Keratinocyte (primary cell): Measurements from ENCODE around the gene KREMEN2. TPM values are rescaled to one million over a fixed set of nuclear protein-coding genes. Genes with fewer than 3 reads are reported as not detected.

ENCODE experiments used
- DNase-seq: peaks from one replicate; pipeline ENCODE4 v3.0.0-alpha.2; 2011; ENCODE audit warnings: low read depth, missing footprints, low spot score
- FAIRE-seq: peaks from 2 replicates; lab custom pipeline; 2011; peaks lifted over from hg19 to GRCh38; lab: Jason Lieb, UNC
- H2AFZ ChIP-seq: 2 replicates; pipeline ENCODE4 v1.6.0; 2012; ENCODE audit warnings: low read length, control low read depth, inconsistent platforms; ENCODE audit not compliant: control insufficient read depth
- H3K27ac ChIP-seq: 2 replicates; pipeline ENCODE4 v1.5.1; 2011; ENCODE audit warnings: low read length; ENCODE audit not compliant: control insufficient read depth, insufficient read depth
- H3K27me3 ChIP-seq: 3 replicates; pipeline ENCODE4 v1.6.0; 2011; ENCODE audit warnings: low read length; ENCODE audit not compliant: control insufficient read depth, insufficient read depth; ENCODE audit errors: extremely low read depth
- H3K36me3 ChIP-seq, 2 experiments: 2 replicates in 1 of 2; 3 replicates in 1 of 2; pipeline ENCODE4 v1.5.1; 2011; ENCODE audit warnings: low read length in 2 of 2, mild to moderate bottlenecking in 1 of 2; ENCODE audit not compliant: control insufficient read depth in 2 of 2, insufficient read depth in 2 of 2; ENCODE audit errors: extremely low read depth in 1 of 2
- H3K4me1 ChIP-seq: 3 replicates; pipeline ENCODE4 v1.5.1; 2011; ENCODE audit warnings: low read length; ENCODE audit not compliant: control insufficient read depth, insufficient read depth; ENCODE audit errors: extremely low read depth
- H3K4me2 ChIP-seq: 3 replicates; pipeline ENCODE4 v1.6.0; 2011; ENCODE audit warnings: low read depth, low read length; ENCODE audit not compliant: control insufficient read depth, insufficient read depth; ENCODE audit errors: extremely low read depth
- H3K4me3 ChIP-seq, 3 experiments: fragments of 200-600 bp in 1 of 3; sonication (generic) in 1 of 3; 2 replicates in 2 of 3; 3 replicates in 1 of 3; pipeline ENCODE4 v1.5.1; 2011 to 2016; ENCODE audit warnings: low read length in 3 of 3, mild to moderate bottlenecking in 3 of 3, control low read depth in 2 of 3, inconsistent platforms in 1 of 3, low read depth in 1 of 3, mixed read lengths in 1 of 3, mixed run types in 1 of 3, moderate library complexity in 1 of 3; ENCODE audit not compliant: control insufficient read depth in 2 of 3, insufficient read depth in 2 of 3; ENCODE audit errors: extremely low read depth in 1 of 3
- H3K79me2 ChIP-seq: 2 replicates; pipeline ENCODE4 v1.6.0; 2012; ENCODE audit warnings: low read length; ENCODE audit not compliant: control insufficient read depth, insufficient read depth
- H3K9ac ChIP-seq: 3 replicates; pipeline ENCODE4 v1.6.0; 2011; ENCODE audit warnings: low read length; ENCODE audit not compliant: control insufficient read depth, insufficient read depth; ENCODE audit errors: extremely low read depth
- H3K9me1 ChIP-seq: 3 replicates; pipeline ENCODE4 v1.6.0; 2011; ENCODE audit warnings: low read length; ENCODE audit not compliant: control insufficient read depth, insufficient read depth; ENCODE audit errors: extremely low read depth
- H3K9me3 ChIP-seq: 2 replicates; pipeline ENCODE4 v1.5.1; 2012; ENCODE audit warnings: low read depth, low read length; ENCODE audit not compliant: control insufficient read depth
- H4K20me1 ChIP-seq: 3 replicates; pipeline ENCODE4 v1.6.0; 2011; ENCODE audit warnings: low read length; ENCODE audit not compliant: control insufficient read depth, insufficient read depth; ENCODE audit errors: extremely low read depth
- EZH2 ChIP-seq: IDR thresholded peaks from one replicate; pipeline ENCODE4 v1.6.1; 2012; ENCODE audit warnings: inconsistent platforms, mild to moderate bottlenecking, low read length, moderate library complexity
- dilution Hi-C: fragments of 300-500 bp; cut with MboI; formaldehyde crosslinking; loops from one replicate; pipeline ENCODE4 v1.7.0; 2020; ENCODE audit warnings: low sequenced_read_pairs; ENCODE audit not compliant: extremely low pct_ligation_motif_present
- polyA plus RNA-seq, 5 experiments: library from polyadenylated mRNA; depleted of rRNA in 3 of 5; stranded (reverse) in 3 of 5; stranded (forward) in 1 of 5; unstranded in 1 of 5; fragments of >200 nt; gene quantifications; 1 replicate in 1 of 5; 2 replicates in 3 of 5; 3 replicates in 1 of 5; pipeline versions ENCODE4 v1.2.1 to v1.2.3, GENCODE V29; 2011 to 2012; ENCODE audit warnings: missing spikeins in 2 of 5, low read depth in 1 of 5, low replicate concordance in 1 of 5
- TF ChIP-seq, protein P1 (sequence below), 3 experiments: IDR thresholded peaks in 1 of 3; conservative IDR thresholded peaks in 1 of 3; optimal IDR thresholded peaks in 1 of 3; 2 replicates in 2 of 3; 3 replicates in 1 of 3; pipeline versions ENCODE3 to v1.5.1; 2011; ENCODE audit warnings: low read length in 3 of 3, mild to moderate bottlenecking in 3 of 3, moderate library complexity in 2 of 3, control low read depth in 1 of 3, inconsistent platforms in 1 of 3; ENCODE audit not compliant: insufficient read depth in 2 of 3; ENCODE audit errors: extremely low read depth in 1 of 3

Gene KREMEN2
- polyA plus RNA-seq, 1 donor (not counting 4 experiments of a cell fraction or from before 2014, with no cell fraction given), result 3.3 TPM

GRCh38 chr16:3013998-3014690 lies 50.1 kb downstream of the KREMEN2 start:
- Histone ChIP-seq H3K4me1 (peaks cover 19% of the 10 kb centered on the region), H3K27me3 (peaks cover 35% of the 10 kb centered on the region), H3K79me2 (no peaks in the 10 kb centered on the region), H3K9me3 (no peaks in the 10 kb centered on the region), H3K27ac (no peak overlapping the region), H3K4me2 (no peak overlapping the region), H3K9me1 (no peaks in the 10 kb centered on the region), H2AFZ (no peak overlapping the region), H3K4me3 (no peak overlapping the region), H3K9ac (no peak overlapping the region), H3K36me3 (no peaks in the 10 kb centered on the region), H4K20me1 (no peaks in the 10 kb centered on the region)
- dilution Hi-C loops, result no loop called here
- TF ChIP-seq, protein P1, sequence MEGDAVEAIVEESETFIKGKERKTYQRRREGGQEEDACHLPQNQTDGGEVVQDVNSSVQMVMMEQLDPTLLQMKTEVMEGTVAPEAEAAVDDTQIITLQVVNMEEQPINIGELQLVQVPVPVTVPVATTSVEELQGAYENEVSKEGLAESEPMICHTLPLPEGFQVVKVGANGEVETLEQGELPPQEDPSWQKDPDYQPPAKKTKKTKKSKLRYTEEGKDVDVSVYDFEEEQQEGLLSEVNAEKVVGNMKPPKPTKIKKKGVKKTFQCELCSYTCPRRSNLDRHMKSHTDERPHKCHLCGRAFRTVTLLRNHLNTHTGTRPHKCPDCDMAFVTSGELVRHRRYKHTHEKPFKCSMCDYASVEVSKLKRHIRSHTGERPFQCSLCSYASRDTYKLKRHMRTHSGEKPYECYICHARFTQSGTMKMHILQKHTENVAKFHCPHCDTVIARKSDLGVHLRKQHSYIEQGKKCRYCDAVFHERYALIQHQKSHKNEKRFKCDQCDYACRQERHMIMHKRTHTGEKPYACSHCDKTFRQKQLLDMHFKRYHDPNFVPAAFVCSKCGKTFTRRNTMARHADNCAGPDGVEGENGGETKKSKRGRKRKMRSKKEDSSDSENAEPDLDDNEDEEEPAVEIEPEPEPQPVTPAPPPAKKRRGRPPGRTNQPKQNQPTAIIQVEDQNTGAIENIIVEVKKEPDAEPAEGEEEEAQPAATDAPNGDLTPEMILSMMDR (optimal IDR thresholded peaks at IDR 0.05 in 1 of 3, IDR thresholded peaks at IDR 0.05 in 1 of 3, conservative IDR thresholded peaks at IDR 0.05 in 1 of 3; ENCODE audit: extremely low read depth in 1 of 3, insufficient read depth in 2 of 3, low read length in 3 of 3), result no peak
- TF ChIP-seq EZH2, result no peak
- DNase-seq (no peak), FAIRE-seq (no peak)

GRCh38 chr16:3014971-3015370 lies 50.9 kb downstream of the KREMEN2 start:
- Histone ChIP-seq H3K9me1 (no peaks in the 10 kb centered on the region), H4K20me1 (no peaks in the 10 kb centered on the region), H3K79me2 (no peaks in the 10 kb centered on the region), H3K27ac (no peak overlapping the region), H3K4me2 (no peak overlapping the region), H3K9me3 (no peaks in the 10 kb centered on the region), H3K36me3 (no peaks in the 10 kb centered on the region), H3K4me1 (peaks cover 15% of the 10 kb centered on the region), H3K4me3 (no peak overlapping the region), H3K9ac (no peak overlapping the region), H3K27me3 (peaks cover 35% of the 10 kb centered on the region), H2AFZ (no peak overlapping the region)
- DNase-seq (no peak), FAIRE-seq (no peak)
- dilution Hi-C loops, result no loop called here
- TF ChIP-seq, protein P1 (optimal IDR thresholded peaks at IDR 0.05 in 1 of 3, IDR thresholded peaks at IDR 0.05 in 1 of 3, conservative IDR thresholded peaks at IDR 0.05 in 1 of 3; ENCODE audit: extremely low read depth in 1 of 3, insufficient read depth in 2 of 3, low read length in 3 of 3), result no peak
- TF ChIP-seq EZH2, result no peak
